T-helper 1 cell treated with Interleukin-12 subunit alpha and Interleukin-12 subunit beta and Interleukin-4 antibody, amounts not matched to agents 30 ng/mL and 1 ng/mL, for 36 hours (primary cell): ENCODE measurements around the gene CCDC169. TPM values are rescaled to one million over a fixed set of nuclear protein-coding genes. Genes with fewer than 3 reads are reported as not detected.
"Not testable (repeated sequence)": the region's sequence is repeated elsewhere in the genome, so short reads cannot be mapped to it uniquely, and the experiment has no call there.

ENCODE experiments used
- intact Hi-C: fragments of 100-400 bp; cut with micrococcal nuclease; formaldehyde crosslinking; loops from one replicate; pipeline ENCODE4 v1.15.1; 2024
- total RNA-seq: library from RNA; stranded (reverse); gene quantifications from 2 replicates; pipeline ENCODE4 v1.2.3, GENCODE V29; 2022

CCDC169 gene
- not detected in 2 replicates for total RNA-seq

DNA sequence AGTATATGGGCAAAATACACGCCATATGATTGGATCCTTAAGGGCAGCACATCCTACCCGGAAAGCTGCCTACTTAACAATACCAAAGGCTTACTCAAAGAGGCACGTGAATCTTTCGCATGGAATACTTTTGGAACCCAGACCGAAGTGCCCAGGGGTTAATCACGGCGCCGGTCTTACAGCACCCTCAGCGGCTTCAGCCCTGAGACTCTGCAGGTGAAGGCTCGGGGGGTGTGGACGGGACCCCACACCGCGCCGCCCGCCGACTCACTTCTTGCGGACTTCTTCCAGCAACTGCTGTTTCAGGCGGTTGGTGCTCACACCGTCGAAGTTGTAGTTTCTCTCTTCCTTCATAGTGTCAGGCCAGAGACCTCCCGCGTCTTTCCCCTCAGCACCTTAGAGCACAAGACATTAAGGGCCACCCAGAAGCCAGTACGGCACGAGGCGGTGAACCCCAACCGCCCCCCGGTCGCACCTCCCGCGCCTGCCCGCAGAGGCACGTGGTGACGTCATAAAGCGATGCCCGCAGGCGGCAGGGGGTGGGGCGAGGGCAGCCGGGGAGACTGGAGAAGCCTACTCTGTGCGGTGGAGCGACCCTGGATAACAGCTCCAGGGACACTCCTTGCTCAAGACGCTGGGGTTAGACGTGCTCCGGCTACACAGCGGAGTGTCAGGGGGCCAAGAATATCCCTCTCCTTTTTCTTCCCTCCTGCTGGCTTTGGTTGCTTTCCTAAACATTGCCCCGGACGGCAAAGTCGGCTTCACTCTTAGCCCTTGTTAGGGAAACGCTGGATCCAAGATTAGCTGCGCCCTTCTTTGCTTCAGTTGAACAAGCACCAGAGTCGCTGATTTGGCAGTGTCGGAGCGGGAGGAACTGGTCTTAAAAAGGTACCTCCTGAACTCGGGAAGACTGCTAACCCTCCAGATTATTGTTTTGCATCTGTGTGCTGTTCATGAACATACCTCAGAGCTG lies at the start of gene CCDC169:
Gene CCDC169, minus strand, starts transcription at position 449 of the 973 bp plus-strand sequence. Its CDS starts 95 bp downstream, at position 354.
- intact Hi-C loops: loop anchor here (1.0 to 5.0 kb wide), 5 partner anchors 39 to 700 kb away; partner anchors contain the start of genes ALG5, RFXAP and SPART

DNA sequence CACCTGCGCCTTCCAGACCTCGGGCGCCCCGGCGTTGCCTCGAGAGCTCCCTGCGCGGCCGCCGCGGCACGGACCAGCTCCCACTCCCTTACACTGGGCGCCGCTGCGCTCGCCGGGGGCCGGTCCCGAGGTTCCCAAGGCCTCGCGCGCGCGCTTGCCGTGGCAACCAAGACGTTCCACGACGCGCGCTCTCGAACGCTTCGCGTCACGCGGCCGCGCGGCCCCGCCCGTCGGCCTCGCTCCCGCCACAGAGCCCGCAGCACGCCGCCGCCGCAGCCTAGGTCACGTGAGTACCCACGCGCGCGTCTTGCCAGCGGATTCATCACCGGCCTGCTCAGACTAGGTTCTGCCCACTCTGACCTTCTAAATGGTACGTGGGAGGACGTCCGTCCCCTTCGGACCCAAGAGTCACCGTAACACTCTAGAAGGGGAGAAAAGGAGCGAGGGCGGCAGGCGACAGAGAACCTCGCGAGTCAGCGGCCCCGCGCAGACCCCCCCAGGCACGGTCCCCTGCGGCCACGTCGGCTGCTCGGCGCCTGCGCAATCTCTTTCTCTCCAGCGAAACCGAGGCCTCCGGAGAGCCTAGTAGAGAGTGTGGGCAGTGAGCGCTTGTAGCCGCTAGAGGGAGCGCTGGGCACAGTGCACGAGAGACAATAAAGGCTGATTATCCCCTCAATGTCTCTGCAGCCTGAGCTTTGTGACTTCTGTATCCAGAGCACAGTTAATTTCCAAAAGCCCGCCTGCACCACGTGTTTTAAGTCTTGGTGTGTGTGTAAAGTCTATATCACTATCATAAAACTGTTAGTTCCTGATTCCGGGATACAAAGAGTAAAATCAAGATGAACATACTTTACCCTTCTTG lies 48.8 kb upstream of the CCDC169 start, which contains the start of gene SPART:
Gene SPART, minus strand, starts transcription at position 173 of the 862 bp plus-strand sequence. CDS start 10,564 bp downstream, outside the sequence.
- intact Hi-C loops: loop anchor here (1.0 to 5.0 kb wide), 11 partner anchors 49 to 713 kb away; partner anchors contain the start of genes ALG5, CCDC169, RFXAP and SUPT20H

DNA sequence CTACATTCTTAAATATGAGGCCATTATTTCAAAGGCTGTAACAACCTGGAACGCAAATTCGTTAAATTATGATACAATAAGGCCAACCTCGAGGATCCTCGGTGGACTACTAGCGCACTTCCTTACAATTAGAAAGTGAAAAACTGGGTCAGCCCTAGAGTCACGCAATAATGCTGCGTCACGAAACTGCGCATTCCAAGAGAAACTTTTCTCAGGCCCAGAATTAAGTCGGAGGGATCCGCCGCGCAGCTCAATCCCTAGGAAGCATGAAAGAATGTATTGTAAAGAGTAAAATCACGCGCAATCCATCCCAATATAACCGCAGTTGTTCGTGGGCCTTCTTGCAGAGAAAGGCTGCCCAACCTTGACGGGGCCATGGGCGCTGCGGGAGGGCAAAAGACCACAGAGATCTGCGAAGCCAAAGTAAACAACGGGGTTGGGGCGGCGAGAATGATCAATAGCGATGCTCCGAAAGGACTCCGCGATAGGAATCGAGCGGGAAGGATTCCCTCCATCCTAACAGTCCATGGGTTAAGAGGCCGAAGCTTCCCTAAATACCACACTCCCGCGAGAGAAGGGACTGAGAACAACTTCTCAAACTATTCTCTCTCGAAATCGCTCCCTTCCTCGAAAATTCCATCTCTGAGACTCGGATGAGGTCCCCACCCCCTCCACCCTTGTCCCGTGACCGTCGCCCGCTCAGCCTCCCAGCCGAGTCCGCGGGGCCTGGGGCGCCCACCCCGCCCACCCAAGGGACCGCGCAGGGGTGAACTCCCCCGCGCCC lies 48.0 kb upstream of the CCDC169 start:
- intact Hi-C loops: loop anchor here (1.0 to 5.0 kb wide), 11 partner anchors 48 to 714 kb away; partner anchors contain the start of genes ALG5, CCDC169, RFXAP and SUPT20H

DNA sequence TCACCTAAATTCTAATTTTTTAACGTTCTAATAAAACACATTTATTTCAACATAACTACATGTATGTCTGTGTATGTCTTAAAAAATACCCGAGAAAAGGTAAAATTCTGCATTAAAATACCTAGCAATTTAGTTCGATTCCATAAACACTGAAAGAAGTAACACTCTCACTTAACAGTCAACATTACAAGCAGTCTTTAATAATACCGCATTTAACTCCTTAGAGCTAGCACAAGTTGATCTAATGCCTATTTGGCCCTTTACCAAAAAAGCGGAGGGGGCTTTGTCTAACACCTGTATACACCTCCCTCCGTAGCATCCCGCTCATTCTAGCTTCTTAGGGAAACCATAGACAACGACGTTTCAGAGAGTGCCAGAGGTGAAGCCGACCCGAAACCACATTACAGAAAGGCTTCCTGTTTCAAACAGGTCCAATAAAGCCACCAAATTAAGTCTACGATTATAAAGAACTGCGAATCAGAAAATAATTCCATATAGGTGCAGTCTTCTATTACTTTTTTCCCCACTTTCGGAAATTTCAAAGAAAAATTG lies 47.3 kb upstream of the CCDC169 start:
- intact Hi-C loops: loop anchor here (5.0 kb wide), 1 partner anchor 637 kb away; no protein-coding TSS in a partner anchor

DNA sequence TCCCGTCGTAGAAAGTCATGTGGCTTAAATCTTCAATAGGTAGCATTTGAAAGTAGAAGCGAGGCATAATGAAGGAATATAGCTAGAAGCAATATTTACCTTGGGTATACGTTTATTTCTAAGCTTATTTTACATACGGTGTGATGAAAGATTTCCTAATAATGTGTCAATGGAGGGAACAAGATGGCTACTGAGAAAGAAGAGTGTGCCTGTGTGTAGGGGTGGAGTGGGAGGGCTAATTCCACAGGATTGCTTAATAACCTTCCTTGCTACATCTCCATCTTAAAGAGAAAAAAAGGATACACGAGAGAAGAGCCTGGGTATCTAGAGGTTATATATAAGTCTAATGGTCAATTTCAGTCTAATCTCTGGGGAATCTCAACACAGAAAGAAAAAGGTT lies 46.6 kb upstream of the CCDC169 start:
- intact Hi-C loops: no loop called here

DNA sequence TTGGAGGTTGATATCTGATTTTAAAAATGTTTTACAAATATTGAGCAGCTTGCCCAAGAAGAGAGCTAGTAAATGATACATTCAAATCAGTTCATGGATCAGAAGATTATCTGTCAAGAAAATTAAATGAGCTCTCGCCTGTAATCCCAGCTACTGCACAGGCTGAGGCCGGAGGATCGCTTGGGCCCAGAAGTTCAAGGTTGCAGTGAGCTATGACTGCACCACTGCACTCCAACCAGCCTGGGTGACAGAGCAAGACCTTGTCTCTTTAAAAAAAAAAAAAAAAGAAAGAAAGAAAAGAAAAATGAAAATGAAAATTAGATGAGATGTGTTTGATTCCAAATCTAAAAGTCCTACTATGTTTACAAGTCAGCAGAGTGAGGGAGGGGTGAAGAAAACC lies 46.2 kb upstream of the CCDC169 start:
- intact Hi-C loops: no loop called here

DNA sequence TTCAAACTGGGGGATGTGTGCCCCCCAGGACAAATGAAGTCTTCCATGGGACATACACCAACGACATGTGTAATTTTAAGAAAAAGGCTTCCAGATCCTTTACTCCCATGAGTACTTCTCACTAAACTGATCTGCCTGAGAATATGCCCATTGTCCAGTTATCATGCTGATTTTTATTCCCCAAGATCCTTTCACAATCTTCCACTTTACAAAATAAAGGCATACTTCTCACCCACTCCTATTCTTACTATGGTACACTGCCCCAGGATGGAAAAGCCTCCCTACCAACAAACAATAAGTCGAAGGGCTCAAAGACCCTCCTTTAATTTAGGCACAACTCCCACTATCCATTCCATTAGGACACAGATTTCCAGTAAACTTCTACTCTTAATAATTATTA lies 45.1 kb upstream of the CCDC169 start:
- intact Hi-C loops: no loop called here

DNA sequence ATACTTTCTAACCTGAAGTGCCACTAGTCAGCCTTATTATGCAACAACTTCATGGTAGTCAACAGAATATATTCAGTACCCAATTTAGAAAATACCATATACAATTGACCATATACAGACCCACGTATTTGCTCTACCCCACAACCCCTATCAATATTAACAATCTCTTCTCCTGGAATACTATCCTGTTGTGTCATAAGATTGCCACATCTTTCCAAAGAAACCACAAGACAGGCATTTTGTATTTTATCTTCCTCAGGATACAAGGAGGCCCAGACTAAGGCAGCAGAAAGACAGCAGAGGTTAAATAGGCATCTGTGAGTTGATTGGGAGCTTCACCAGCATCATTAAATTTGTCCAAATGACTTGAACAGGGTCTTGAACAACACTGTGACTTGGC lies 44.1 kb upstream of the CCDC169 start:
- intact Hi-C loops: no loop called here

DNA sequence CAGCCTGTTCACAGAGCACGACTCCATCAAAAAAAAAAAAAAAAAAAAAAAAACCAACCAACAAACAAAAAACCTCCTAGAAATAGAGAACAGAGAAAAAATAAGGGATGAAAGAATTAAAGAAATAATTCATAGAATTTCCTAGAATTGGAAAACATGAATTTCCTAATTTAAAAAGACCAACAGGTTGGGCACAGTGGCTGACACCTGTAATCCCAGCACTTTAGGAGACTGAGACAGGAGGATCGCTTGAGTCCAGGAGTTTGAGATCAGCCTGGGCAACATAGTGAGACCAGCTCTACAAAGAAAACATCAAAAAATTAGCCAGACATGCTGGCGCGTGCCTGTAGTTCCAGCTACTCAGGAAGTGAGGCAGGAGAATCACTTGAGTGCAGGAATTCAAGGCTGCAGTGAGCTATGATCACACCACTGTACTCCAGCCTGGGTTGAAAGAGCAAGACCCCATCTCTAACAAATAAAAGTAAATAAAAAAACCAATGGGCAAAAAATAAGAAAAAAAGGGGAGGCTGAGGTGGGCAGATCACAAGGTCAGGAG lies 42.1 kb upstream of the CCDC169 start:
- intact Hi-C loops: no loop called here

DNA sequence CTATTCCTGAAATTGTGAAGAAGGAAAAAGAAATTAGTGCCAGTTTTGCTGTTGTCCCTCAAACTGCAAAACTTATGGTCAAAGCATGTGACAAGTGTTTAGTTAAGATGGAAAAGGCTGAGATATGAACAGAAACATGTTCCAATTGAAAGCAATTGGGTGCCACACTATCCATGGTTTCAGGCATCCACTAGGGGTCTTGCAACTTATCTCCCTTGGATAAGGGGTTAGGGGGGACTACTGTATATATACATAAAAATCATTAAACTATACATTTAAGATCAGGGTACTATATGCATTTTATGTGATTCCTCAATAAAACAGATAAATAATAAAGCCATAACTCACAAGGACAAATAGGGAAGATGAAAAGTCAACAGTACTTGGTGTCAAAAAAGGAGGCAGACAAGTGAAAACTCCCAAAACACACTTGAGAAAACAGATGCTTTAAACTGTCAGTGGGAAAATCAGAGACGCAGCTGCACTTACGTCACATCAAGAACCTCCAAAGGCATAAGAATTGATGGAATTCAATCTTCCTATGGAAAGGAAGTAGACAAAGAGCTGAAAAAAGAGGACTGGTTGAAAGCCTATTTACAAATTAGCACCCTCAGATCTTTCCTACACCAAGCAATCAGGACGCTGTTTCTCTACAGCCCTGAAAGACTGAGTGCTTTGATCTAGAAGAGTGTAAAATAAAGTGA lies 40.5 kb upstream of the CCDC169 start:
- intact Hi-C loops: loop anchor here (2.0 kb wide), 1 partner anchor 41 kb away; the partner anchor contains the start of gene CCDC169

DNA sequence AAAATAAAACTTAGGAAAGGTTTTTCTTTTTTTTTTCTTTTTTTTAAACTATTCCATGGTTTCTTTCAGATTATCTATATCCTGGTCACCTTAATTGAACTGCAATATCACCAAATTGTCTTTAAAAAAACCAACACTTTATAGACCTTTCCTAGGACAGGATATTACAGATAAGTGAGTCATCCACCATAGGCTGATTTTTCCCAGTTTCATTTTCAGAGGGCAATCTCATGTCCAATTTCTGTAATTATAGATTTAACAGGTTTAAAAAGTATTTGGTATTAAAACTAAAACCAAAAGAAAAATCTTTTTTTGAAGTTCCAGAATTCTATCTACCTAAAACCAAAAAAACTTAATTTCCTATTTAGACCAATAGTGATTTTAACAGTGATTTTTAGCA lies 35.4 kb upstream of the CCDC169 start:
- intact Hi-C loops: no loop called here

DNA sequence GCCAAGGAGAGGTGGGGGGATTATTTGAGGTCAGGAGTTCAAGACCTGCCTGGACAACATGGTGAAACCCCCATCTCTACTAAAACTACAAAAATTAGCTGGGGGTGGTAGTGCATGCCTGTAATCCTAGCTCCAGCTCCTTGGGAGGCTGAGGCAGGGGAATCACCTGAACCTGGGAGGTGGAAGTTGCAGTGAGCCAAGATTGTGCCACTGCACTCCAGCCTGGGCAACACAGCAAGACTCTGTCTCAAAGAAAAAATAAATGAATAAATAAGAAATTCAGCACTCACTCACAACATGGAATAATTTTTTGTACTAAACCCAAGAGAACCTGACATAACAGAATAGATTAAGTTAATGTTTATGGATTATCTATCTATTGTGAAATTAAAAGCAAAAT lies 34.6 kb upstream of the CCDC169 start:
- intact Hi-C loops: not testable (repeated sequence)

DNA sequence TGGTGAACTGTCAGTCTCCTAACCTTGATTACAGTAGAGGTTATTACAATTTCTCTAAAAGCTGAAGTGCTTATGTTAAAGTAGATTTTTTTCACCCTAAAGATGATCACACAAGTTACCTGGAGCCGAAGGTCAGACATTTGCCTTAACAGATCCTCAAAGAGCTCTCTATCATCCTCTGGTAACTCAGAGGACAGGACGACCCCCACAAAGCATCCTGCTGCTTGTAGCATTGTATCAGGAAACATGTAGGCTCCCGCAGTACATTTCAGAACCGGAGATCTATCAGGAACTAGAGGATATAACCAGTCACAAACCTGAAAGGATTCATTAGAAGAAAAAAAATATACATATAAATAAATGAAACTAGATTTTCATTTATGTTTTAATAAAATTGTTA lies 33.7 kb upstream of the CCDC169 start:
- intact Hi-C loops: no loop called here

DNA sequence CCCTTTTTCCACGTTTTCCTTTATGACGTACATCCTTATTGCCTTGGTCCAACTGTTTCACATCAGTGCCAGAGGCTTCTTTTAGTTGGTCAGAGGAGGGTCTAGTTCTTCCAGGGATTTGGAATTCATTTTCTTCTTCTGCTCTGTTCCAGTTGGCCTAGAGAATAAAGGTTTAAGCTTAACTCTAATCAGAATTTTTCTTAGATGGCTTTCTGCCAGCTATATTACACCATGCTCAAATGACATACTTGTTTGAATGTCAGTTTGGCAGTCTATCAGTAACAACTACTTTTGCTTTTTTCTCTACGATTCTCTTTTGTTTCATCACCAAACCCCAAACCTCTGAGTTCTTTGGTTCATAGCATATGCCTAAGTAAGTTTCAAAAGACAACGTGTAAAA lies 31.7 kb upstream of the CCDC169 start:
- intact Hi-C loops: no loop called here

DNA sequence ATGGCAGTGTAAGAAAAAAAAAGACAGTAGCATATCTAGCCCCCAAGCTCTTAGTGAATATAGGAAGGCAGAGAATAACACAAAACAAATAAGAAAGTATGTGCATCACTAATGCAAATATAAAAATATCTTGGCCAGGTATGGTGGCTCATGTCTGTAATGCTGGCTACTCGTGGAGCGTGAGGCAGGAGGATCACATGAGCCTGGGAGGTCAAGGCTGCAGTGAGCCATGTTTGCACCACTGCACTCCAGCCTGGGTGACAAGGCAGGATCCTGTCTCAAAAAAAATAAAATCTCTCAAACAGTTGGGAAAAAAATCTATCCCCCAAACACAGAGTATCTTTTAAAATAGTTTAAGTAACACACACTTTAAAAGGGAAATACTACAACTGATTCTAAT lies 31.2 kb upstream of the CCDC169 start:
- intact Hi-C loops: no loop called here

DNA sequence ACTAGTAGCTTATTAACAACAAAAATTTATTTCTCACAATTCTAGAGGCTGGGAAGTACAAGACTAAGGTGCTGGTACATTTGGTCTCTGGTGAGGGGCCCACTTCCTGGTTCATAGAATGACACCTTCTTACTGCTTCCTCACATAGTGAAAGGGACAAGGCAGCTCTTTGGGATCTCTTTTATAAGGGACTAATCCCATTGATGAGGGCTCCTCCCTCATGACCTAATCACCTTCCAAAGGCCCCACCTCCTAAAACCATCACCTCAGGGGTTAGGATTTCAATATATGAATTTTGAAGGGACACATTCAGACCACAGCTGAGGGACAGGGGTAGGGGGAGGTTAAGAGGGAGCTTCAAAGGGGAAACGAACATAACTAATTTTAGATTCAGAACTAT lies 28.3 kb upstream of the CCDC169 start:
- intact Hi-C loops: no loop called here

DNA sequence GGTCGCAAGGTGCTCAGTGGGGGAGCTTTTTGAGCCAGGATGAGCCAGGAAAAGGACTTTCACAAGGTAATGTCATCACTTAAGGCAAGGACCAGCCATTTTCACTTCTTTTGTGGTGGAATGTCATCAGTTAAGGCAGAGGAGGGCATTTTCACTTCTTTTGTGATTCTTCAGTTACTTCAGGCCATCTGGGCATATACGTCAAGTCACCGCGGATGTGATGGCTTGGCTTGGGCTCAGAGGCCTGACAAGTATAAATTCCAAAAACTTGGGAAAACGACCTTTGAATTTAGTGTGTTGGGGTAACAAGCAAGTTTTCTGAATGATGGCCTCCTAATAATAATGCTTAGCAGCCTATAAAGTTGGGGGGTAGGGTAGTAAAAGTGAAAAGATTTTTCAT lies 27.3 kb upstream of the CCDC169 start:
- intact Hi-C loops: not testable (repeated sequence)

DNA sequence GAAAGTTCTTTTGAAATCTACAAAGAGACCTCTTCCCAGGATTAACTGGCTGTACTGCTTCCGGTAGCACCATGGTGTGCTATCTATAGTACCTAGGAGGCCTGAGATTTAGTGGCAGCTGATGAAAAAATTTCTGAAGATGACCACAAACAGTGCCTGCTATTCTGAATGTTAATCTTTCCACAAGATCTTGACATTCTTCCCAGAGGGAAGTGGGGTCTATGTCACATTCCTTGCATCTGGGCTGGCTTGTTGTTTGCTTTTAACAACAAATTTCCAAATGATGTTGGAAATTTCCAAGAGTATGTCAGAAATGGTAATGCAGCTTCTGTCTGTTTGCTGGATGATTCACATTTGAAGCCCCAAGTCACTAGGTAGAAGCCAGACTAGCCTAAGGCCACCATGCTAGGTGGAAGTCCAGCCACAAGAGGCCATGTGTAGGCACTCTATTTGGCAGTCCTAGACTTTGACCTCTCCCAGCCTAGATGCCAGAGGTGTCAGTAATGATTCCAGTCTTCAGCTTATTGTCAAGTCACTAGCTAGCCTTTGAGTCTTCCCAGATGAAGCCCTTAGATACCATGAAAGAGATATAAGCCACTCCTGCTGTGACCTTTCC lies 26.4 kb upstream of the CCDC169 start:
- intact Hi-C loops: no loop called here

DNA sequence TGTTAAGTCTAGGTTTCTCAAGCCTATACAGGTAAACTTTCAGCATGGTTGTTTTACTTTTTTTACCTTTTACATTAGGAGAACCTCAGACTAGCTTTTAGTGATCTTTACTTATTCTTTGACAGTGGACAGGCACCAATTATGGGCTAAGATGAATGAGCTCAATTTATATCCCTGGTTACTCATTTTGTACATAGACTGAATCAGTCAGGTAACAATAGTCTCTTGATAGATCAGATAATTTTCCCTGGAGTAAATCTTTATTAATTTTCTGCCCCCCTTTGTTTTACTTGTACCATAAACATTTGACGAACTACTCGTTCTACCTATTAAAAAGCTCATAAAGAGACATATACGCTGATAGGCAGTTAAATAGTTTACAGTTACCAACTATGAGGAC lies 25.8 kb upstream of the CCDC169 start:
- intact Hi-C loops: no loop called here
